ENCODE measurements around the gene SERPINB1.

DNA sequence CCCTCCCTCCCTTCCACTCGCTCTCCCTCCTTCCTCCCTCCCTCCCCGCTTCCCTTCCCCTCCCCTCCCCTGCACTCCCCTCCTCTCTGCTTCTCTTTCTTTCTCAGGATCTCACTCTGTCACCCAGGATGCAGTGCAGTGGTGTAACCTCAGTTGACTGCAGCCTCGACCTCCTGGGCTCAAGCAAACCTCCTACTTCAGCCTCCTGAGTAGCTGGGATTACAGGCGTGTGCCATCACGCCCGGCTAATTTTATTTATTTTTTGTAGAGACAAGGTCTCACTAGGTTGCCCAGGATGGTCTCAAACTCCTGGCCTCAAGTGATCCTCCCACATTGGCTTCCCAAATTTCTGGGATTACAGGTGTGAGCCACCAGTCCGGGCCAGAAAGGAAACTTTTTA lies 23.6 kb upstream of the SERPINB1 start:
- TF ChIP-seq, protein P1, sequence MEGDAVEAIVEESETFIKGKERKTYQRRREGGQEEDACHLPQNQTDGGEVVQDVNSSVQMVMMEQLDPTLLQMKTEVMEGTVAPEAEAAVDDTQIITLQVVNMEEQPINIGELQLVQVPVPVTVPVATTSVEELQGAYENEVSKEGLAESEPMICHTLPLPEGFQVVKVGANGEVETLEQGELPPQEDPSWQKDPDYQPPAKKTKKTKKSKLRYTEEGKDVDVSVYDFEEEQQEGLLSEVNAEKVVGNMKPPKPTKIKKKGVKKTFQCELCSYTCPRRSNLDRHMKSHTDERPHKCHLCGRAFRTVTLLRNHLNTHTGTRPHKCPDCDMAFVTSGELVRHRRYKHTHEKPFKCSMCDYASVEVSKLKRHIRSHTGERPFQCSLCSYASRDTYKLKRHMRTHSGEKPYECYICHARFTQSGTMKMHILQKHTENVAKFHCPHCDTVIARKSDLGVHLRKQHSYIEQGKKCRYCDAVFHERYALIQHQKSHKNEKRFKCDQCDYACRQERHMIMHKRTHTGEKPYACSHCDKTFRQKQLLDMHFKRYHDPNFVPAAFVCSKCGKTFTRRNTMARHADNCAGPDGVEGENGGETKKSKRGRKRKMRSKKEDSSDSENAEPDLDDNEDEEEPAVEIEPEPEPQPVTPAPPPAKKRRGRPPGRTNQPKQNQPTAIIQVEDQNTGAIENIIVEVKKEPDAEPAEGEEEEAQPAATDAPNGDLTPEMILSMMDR (IDR thresholded peaks at IDR 0.05): no peak
- no peak for TF ChIP-seq EZH2phosphoT487 (IDR thresholded peaks at IDR 0.05)

Data from neural progenitor cell (in vitro differentiated cells).